Omental fat pad (tissue), 4 donors: ENCODE results near the gene CEP128. TPM values are rescaled to one million over a fixed set of nuclear protein-coding genes. Genes with fewer than 3 reads are reported as not detected.

Source experiments
- ATAC-seq: fragments of 150-250 bp; one replicate; pipeline ENCODE4 v1.9.1; 2016; ENCODE audit warnings: mild to moderate bottlenecking, moderate library complexity; ENCODE audit not compliant: low FRiP score
- DNase-seq: peaks from one replicate; pipeline ENCODE4 v3.0.0-alpha.2; 2019; ENCODE audit warnings: low spot score
- total RNA-seq, 4 donors: library from RNA; depleted of rRNA; stranded (reverse); fragments of >200 nt; gene quantifications; one replicate each; pipeline ENCODE4 v1.1.0, GENCODE V29; 2016
- TF ChIP-seq, protein P1 (sequence below), 3 donors: fragments of 450-650 bp; IDR thresholded peaks; one replicate each; pipeline ENCODE4 v1.5.1; 2016 to 2017; ENCODE audit warnings: antibody characterized with exemption in 3 of 3, mild to moderate bottlenecking in 3 of 3, moderate library complexity in 2 of 3

Gene CEP128
- total RNA-seq, 4 donors from 2014 or later: 3.5 to 13.1 (median 4.6) TPM

DNA sequence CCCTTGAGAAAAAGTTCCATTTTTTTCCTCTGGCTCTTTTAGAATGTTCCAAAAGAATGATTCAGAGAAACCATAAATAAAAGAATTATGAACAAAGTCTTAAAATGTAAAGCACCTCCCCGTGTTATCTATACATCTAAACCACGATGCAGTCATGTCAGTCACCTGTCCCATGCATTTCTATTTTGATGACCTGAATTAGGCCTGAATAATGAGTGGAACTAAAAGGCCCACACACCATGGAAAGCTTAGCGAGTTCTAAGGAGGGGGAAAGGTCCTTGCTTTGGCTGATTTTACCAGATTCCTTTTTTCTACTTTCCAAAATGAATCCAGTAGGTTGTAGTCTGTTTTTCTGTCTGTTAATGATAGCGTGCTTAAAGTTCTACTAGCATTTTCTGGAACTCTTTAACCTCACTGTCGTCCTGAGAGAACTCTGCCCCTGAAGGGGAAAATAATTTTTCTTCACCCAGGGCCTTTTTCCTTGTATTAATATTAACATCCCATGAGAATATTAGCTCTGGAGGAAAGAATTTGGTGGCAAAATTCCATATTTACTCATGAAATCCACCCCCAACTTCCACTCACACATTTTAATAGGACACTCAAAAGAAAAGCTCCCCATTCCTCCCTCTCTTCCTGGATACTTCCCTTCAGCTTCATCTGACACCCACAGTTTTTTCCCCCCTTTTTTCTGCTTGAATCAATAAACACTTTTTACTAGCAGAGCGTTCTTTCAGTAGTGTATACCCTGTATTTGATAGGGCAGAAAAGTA lies 464.0 kb downstream of the CEP128 start:
- DNase-seq: no peak
- no peak for ATAC-seq
- TF ChIP-seq, protein P1, sequence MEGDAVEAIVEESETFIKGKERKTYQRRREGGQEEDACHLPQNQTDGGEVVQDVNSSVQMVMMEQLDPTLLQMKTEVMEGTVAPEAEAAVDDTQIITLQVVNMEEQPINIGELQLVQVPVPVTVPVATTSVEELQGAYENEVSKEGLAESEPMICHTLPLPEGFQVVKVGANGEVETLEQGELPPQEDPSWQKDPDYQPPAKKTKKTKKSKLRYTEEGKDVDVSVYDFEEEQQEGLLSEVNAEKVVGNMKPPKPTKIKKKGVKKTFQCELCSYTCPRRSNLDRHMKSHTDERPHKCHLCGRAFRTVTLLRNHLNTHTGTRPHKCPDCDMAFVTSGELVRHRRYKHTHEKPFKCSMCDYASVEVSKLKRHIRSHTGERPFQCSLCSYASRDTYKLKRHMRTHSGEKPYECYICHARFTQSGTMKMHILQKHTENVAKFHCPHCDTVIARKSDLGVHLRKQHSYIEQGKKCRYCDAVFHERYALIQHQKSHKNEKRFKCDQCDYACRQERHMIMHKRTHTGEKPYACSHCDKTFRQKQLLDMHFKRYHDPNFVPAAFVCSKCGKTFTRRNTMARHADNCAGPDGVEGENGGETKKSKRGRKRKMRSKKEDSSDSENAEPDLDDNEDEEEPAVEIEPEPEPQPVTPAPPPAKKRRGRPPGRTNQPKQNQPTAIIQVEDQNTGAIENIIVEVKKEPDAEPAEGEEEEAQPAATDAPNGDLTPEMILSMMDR (IDR thresholded peaks at IDR 0.05): no peak

DNA sequence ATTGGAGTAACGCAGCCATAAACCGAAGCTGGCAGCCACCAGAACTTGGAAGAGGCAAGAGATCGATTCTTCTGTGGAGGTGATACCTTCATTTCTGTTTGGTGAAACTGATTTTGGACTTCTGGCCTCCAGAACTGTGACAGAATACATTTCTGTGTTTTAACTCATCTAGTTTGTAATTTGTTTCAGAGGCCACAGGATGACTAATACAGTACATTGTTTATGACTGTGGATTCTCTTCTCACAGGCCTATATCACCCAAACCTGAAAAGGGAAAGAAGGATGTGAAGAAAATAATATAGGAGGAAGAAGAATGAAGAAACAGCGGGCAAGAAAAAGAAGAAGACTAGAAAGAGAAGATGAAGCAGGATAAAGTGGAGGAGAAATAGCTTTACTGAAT lies 466.5 kb downstream of the CEP128 start:
- ATAC-seq (no peak), DNase-seq (no peak)
- TF ChIP-seq, protein P1 (IDR thresholded peaks at IDR 0.05): no peak

DNA sequence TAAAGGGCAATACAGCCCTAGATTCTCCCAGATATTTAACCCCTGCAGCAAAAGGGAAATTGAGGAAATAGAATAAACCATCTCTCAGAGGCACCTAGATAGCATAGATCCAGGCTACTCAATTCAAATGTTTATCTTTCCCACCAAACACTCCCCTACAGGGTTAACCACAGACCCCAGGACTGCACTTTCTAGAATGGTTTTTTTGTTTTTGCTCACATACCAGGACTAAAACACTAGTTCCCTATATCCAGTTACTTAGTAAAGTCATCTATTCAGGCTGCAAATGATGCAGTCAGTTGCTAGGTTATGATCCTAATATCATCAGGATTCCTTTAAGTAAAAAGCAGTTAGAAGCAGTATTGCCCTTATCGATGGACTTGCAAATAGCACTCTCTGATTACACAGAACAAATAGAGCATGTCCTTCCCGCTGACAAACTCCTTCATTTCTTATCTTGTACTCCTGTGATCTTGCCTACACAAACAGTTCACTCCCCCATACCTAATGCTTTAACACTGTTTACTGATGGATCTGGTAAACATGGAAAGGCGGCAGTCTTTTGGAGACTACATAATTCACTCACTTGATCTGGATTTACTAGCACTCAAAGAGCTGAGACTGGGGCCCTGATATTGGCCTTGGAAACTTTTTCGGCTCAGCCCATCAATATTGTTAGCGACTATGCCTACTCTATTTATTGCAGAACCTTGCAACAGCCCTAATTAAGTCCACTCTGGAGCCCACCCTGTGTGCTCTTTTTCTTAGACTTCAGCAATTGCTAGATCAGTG lies 473.0 kb downstream of the CEP128 start:
- no peak for ATAC-seq
- TF ChIP-seq, protein P1 (IDR thresholded peaks at IDR 0.05): no peak
- no peak for DNase-seq

DNA sequence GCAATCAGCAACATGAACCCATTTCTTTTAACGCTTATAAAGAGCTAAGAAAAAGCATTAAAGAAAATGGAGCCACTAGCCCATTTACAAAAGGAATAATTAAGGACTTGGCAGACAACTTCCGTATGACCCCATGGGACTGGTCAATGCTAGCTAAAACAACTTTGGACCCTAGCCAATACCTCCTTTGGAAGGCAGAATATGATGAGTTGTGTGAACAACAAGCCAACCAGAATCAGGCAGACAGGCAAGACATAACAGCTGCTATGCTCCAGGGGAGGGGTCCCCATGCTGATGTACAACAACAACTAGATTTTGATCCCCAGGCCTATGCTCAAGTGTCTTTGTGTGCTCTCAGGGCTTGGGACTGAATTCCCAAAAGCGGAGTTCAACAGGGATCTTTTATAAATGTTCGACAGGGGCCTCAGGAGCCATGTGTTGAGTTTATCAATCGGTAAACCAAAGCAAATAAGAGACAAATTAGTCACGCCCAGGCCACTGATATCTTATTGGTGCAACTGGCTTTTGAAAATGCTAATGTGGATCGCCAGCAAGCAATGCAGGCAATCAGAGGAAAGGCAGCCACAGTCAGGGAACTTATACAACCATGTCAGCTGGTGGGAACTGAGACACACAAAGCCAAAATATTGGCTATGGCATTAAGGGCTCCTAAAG lies 475.9 kb downstream of the CEP128 start:
- ATAC-seq (no peak), DNase-seq (no peak)
- TF ChIP-seq, protein P1 (IDR thresholded peaks at IDR 0.05): no peak

DNA sequence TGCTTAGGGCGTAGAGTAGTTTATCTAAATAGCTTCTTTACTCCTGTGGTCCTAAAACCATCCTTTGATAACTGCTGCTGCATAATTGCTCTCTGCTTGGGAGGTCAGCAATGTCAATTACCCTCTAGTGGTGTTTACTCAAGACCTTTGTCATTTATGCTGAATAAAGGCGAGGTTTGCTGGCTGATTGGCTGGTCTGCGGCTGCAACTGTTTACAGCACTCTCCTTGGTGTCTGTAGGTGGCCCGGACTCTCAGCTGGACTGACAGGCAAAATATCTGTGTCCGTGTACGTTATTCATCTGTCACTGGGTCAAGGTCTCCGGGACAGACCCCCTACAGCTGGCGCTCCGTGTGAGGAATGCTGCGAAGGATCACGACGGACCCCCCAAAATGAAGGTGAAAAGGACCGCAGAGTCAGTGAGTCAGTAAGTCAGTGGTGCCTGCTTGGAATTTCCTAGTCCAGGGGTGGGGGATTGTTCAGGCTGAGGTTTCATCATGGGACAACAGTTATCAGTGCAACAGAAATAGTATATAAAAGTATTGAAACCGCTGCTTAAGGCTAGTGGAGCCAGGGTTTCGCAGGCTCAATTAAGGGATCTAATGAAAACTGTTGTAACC lies 476.9 kb downstream of the CEP128 start:
- TF ChIP-seq, protein P1 (IDR thresholded peaks at IDR 0.05): no peak
- ATAC-seq: no peak
- DNase-seq: no peak

DNA sequence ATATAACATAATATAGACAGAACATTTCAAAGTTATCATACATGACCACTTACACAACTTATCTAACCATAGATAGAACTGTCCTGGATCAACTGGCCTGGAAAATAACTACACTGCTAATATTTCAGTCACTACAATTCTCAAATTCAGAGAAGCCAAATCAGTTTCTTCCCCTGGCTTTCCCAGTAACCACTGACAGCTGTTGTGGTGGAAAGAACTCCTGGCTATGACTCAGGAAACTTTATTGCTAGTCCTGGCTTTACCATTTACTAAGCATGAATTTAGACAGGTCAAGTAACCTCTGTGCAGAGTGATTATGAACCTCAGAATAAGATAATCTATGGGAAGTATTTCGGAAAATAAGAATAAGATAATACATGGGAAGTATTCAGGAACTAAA lies 485.3 kb downstream of the CEP128 start:
- ATAC-seq (no peak), DNase-seq (no peak)
- TF ChIP-seq, protein P1 (IDR thresholded peaks at IDR 0.05): no peak
